ENCODE results near the gene NPLOC4. TPM values are rescaled to one million over a fixed set of nuclear protein-coding genes. Genes with fewer than 3 reads are reported as not detected.

Gene NPLOC4
- total and polyA plus RNA-seq, 11 donors: 28.2 to 133 (median 99.2) TPM

DNA sequence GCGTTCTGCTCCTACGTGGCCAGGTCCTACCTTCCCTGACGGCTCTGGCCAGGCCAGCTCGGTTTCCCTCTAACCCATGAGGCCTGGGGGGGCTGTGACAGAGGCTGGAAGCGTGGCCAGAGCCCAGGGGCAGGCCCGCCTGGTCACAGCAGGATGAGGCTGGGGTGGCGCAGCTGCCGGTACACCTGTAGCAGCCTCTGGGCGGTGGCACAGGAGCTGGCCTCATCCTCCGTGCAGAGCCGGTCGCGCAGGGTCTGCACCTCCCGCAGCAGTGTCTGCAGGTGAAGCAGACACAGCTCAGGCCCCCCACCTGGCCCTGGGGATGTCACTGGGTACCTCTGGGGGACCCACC is 96.3 kb downstream of the NPLOC4 start:
- peaks cover 0 to 26% (median 21%) of the 10 kb centered on the region in 9 donors for H3K27me3 ChIP-seq
- ATAC-seq: no peak
- H3K4me1 ChIP-seq: peaks cover 0 to 34% (median 17%) of the 10 kb centered on the region in 12 donors
- H3K27ac ChIP-seq: no peak overlapping the region
- peaks cover 0 to 64% (median 37%) of the 10 kb centered on the region in 9 donors for H3K36me3 ChIP-seq
- no peaks in the 10 kb centered on the region for H3K9me3 ChIP-seq
- WGBS, 4 donors: 95 to 96% (median 95%) methylated on average over 13 to 14 of the region's 14 CpGs; no CpG with 5 or more reads in 1 of the 4 donors
- H3K4me3 ChIP-seq: no peak overlapping the region
- DNase-seq: peak in 2 of 5 donors; percentile 13 to 17
- TF ChIP-seq POLR2A (IDR thresholded peaks at IDR 0.05): no peak
- TF ChIP-seq, protein P1, sequence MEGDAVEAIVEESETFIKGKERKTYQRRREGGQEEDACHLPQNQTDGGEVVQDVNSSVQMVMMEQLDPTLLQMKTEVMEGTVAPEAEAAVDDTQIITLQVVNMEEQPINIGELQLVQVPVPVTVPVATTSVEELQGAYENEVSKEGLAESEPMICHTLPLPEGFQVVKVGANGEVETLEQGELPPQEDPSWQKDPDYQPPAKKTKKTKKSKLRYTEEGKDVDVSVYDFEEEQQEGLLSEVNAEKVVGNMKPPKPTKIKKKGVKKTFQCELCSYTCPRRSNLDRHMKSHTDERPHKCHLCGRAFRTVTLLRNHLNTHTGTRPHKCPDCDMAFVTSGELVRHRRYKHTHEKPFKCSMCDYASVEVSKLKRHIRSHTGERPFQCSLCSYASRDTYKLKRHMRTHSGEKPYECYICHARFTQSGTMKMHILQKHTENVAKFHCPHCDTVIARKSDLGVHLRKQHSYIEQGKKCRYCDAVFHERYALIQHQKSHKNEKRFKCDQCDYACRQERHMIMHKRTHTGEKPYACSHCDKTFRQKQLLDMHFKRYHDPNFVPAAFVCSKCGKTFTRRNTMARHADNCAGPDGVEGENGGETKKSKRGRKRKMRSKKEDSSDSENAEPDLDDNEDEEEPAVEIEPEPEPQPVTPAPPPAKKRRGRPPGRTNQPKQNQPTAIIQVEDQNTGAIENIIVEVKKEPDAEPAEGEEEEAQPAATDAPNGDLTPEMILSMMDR (IDR thresholded peaks at IDR 0.05): no peak
- intact Hi-C loops (cut with DNase I): loop anchor here in 1 of 10 donors (5.0 kb wide), 1 partner anchor 288 kb away; no protein-coding TSS in a partner anchor

DNA sequence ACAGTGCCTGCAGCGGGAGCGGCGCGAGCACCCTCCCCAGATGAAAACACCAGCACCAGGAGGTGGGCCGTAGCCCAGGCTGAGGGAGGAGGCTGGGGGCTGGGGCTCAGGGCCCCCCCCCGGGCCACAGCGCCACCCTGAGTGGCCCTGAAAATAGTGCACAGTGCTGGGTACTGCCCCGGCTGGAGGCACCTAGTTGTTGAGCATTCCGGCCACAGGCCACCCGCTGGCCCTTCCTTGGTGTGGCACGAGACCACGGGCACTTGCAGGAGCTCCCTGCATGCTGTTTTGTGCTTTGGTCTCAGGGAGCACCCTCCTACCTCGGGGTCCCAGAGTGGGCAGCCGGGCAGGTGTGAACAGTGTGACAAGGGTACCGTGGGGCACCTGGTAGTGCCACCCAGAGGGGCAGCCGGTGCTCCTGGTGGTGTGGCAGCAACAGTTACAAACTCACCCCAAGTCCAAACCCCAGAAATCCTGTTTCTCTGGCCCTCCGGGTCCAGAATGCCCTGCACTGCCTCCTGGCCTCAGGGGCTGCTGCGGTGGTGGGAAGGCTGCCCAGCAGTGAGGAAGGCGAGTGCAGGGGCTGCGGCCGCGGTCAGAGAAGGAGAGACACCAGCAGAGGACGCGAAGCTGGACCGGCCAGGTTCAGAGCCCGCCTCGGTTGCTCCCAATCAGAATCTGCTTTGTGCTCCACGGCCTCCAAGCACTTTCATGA is 96.8 kb downstream of the NPLOC4 start:
- peaks cover 0 to 34% (median 17%) of the 10 kb centered on the region in 12 donors for H3K4me1 ChIP-seq
- ATAC-seq (no peak), DNase-seq (peak in 2 of 5 donors; percentile 20 to 25)
- no peak overlapping the region for H3K4me3 ChIP-seq
- intact Hi-C loops (cut with DNase I): loop anchor here in 7 of 10 donors (5.0 to 10.0 kb wide), 3 partner anchors 65 to 398 kb away; no protein-coding TSS in a partner anchor
- peaks cover 0 to 58% (median 32%) of the 10 kb centered on the region in 9 donors for H3K36me3 ChIP-seq
- no peak for TF ChIP-seq POLR2A (IDR thresholded peaks at IDR 0.05)
- TF ChIP-seq, protein P1 (IDR thresholded peaks at IDR 0.05): no peak
- WGBS, 4 donors: 91 to 97% (median 95%) methylated on average over 7 to 28 of the region's 28 CpGs
- H3K9me3 ChIP-seq: no peaks in the 10 kb centered on the region
- peaks cover 0 to 26% (median 21%) of the 10 kb centered on the region in 9 donors for H3K27me3 ChIP-seq
- H3K27ac ChIP-seq: no peak overlapping the region

DNA sequence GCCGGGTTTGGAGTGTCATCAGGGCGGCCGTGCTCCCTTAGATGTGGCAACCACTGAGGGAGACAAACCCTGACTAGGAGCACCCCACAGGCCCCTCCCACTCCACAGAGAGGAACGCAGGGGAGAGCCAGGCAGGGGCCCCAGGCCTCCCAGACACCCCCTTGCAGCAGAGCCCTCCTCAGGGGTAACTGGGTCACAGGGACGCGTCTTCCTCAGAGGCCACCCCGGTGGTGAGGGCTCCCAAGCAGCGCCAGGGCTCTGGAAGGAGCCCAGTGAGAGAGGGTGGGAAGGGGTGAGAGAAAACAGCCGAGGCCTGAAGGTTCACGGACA is 97.4 kb downstream of the NPLOC4 start:
- Histone ChIP-seq H3K4me3 (no peak overlapping the region), H3K9me3 (no peaks in the 10 kb centered on the region), H3K36me3 (peaks cover 0 to 54% (median 28%) of the 10 kb centered on the region in 9 donors), H3K27ac (no peak overlapping the region), H3K4me1 (peaks cover 0 to 34% (median 17%) of the 10 kb centered on the region in 12 donors), H3K27me3 (peaks cover 0 to 31% (median 24%) of the 10 kb centered on the region in 9 donors)
- DNase-seq: peak in 2 of 5 donors; percentile 14 to 22
- no peak for ATAC-seq
- intact Hi-C loops (cut with DNase I): loop anchor here in 7 of 10 donors (5.0 to 10.0 kb wide), 3 partner anchors 65 to 397 kb away; no protein-coding TSS in a partner anchor
- WGBS, 4 donors: 79 to 90% (median 84%) methylated on average over 7 to 10 of the region's 10 CpGs
- no peak for TF ChIP-seq POLR2A (IDR thresholded peaks at IDR 0.05)
- TF ChIP-seq, protein P1 (IDR thresholded peaks at IDR 0.05): no peak

Data from heart left ventricle (tissue), 16 donors.